Activated CD8-positive, alpha-beta memory T cell treated with anti-CD3 and anti-CD28 coated beads for 36 hours (primary cell): ENCODE measurements around the gene IPO4. TPM values are rescaled to one million over a fixed set of nuclear protein-coding genes. Genes with fewer than 3 reads are reported as not detected.

ENCODE experiments used
- CTCF ChIA-PET: fragments of 350-600 bp; sonication (Branson Sonifier 250); formaldehyde crosslinking; loops from one replicate; lab custom pipeline; 2021; ENCODE audit warnings: antibody characterized with exemption; lab: Charles Lee
- POLR2A ChIA-PET: fragments of 350-600 bp; sonication (Branson Sonifier 250); formaldehyde crosslinking; loops from one replicate; lab custom pipeline; 2021; ENCODE audit warnings: antibody characterized with exemption; lab: Charles Lee
- total RNA-seq, 2 experiments: library from RNA; stranded (reverse); gene quantifications; one replicate each; pipeline ENCODE4 v1.2.3, GENCODE V29; 2021

The IPO4 gene
- total RNA-seq, 2 experiments from 2014 or later = 166 to 168 TPM

GRCh38 chr14:24136684-24137528 is 51.7 kb downstream of the IPO4 start:
- ChIA-PET POLR2A (interaction anchor here (0.5 to 4.1 kb wide), 6 partner anchors 10 to 77 kb away, joined by 3 to 34 read pairs (median 12); partner anchors contain the start of genes CHMP4A, DCAF11, IRF9 and NRL), CTCF (interaction anchor here (0.7 to 4.7 kb wide), 8 partner anchors 9 to 44 kb away, joined by 3 to 34 read pairs (median 6); partner anchors contain the start of genes IRF9 and RNF31)

GRCh38 chr14:24135834-24136683 is 52.6 kb downstream of the IPO4 start, which contains the start of gene PSME1:
TSS of gene PSME1 (plus strand) at chr14:24136194. CDS start at chr14:24136263, 69 bp downstream.
- CTCF ChIA-PET = interaction anchor here (0.7 to 4.7 kb wide), 10 partner anchors 9 to 59 kb away, joined by 3 to 34 read pairs (median 6); partner anchors contain the start of genes IRF9, RNF31 and TM9SF1
- POLR2A ChIA-PET = interaction anchor here (0.7 to 4.1 kb wide), 8 partner anchors 9 to 492 kb away, joined by 3 to 34 read pairs (median 6); partner anchors contain the start of genes DCAF11, IRF9, NRL and PSME2

- ChIA-PET POLR2A (interaction anchor here (0.7 to 4.1 kb wide), 8 partner anchors 8 to 493 kb away, joined by 3 to 34 read pairs (median 6); partner anchors contain the start of genes DCAF11, IRF9, NRL and PSME2), CTCF (interaction anchor here (0.8 to 4.7 kb wide), 8 partner anchors 9 to 60 kb away, joined by 3 to 34 read pairs (median 6); partner anchors contain the start of genes IRF9, RNF31 and TM9SF1)
These were observed 53.1 kb downstream of the IPO4 start for GRCh38 chr14:24135584-24135833.

GRCh38 chr14:24133735-24134134 is 54.9 kb downstream of the IPO4 start:
- ChIA-PET CTCF (interaction anchor here (0.6 to 1.7 kb wide), 4 partner anchors 24 to 571 kb away, joined by 3 to 8 read pairs (median 4); partner anchors contain the start of gene IRF9), POLR2A (interaction anchor here (3.1 kb wide), 1 partner anchor 27 kb away, joined by 19 read pairs; the partner anchor contains the start of gene IRF9)

GRCh38 chr14:24132976-24133375 is 55.6 kb downstream of the IPO4 start:
- ChIA-PET POLR2A (no interaction called here), CTCF (interaction anchor here (1.7 kb wide), 2 partner anchors 24 to 28 kb away, joined by 4 to 8 read pairs; partner anchors contain the start of gene IRF9)

GRCh38 chr14:24132061-24132685 is 56.4 kb downstream of the IPO4 start:
- ChIA-PET CTCF (interaction anchor here (1.0 to 1.7 kb wide), 2 partner anchors 18 to 24 kb away, joined by 3 to 4 read pairs; partner anchors contain the start of genes DCAF11 and NRL), POLR2A (no interaction called here)

- POLR2A ChIA-PET = no interaction called here
These were observed 57.1 kb downstream of the IPO4 start for GRCh38 chr14:24131549-24131966.

GRCh38 chr14:24130717-24131548 is 57.7 kb downstream of the IPO4 start:
- ChIA-PET POLR2A (interaction anchor here (0.6 kb wide), 1 partner anchor 21 kb away, joined by 3 read pairs; no protein-coding TSS in a partner anchor), CTCF (no interaction called here)

More at GRCh38 chr14:24131549-24131966, 57.1 kb downstream of the IPO4 start:
- CTCF ChIA-PET = interaction anchor here (1.0 to 1.7 kb wide), 2 partner anchors 17 to 23 kb away, joined by 3 to 4 read pairs; partner anchors contain the start of genes DCAF11 and NRL

GRCh38 chr14:24130380-24130716 is 58.3 kb downstream of the IPO4 start, which contains the start of gene FITM1:
TSS of gene FITM1 (plus strand) at chr14:24130659. CDS start at chr14:24131564, 905 bp downstream.
- CTCF ChIA-PET = no interaction called here
- POLR2A ChIA-PET = interaction anchor here (0.6 kb wide), 1 partner anchor 21 kb away, joined by 3 read pairs; no protein-coding TSS in a partner anchor

Other genes starting within 250 kb of the IPO4 start
- gene DHRS4, start 235.0 kb downstream of the IPO4 start, total RNA-seq = 10 to 100 TPM; 20.8 to 22.5 TPM
- gene DHRS4L2, start 199.9 kb downstream of the IPO4 start, total RNA-seq = 10 to 100 TPM; 19.8 to 21.6 TPM
- 1 to 10 TPM; 1.2 to 1.5 TPM for gene CARMIL3, start 136.8 kb downstream of the IPO4 start, total RNA-seq
- gene CPNE6, start 117.3 kb downstream of the IPO4 start, total RNA-seq = not detected
- 100 to 1,000 TPM; 118 to 125 TPM for gene PCK2, start 94.5 kb downstream of the IPO4 start, total RNA-seq
- gene DCAF11, start 74.0 kb downstream of the IPO4 start, total RNA-seq = 10 to 100 TPM; 60.3 to 69.1 TPM
- 1 to 10 TPM; 1.1 to 1.7 TPM for gene NRL, start 73.9 kb downstream of the IPO4 start, total RNA-seq
- gene FITM1, start 58.2 kb downstream of the IPO4 start, total RNA-seq = under 1 TPM; 0.31 to 0.46 TPM
- 100 to 1,000 TPM; 334 to 335 TPM for gene PSME1, start 52.6 kb downstream of the IPO4 start, total RNA-seq
- gene EMC9, start 47.2 kb downstream of the IPO4 start, total RNA-seq = 10 to 100 TPM; 38.5 to 38.9 TPM
- gene PSME2, start 42.2 kb downstream of the IPO4 start, total RNA-seq = 100 to 1,000 TPM; 381 to 388 TPM
- gene RNF31, start 41.3 kb downstream of the IPO4 start, total RNA-seq = 10 to 100 TPM; 75.5 to 80.8 TPM
- gene IRF9, start 27.6 kb downstream of the IPO4 start, total RNA-seq = 10 to 100 TPM; 52.4 to 54.5 TPM
- 10 to 100 TPM; 27.5 to 31.3 TPM for gene REC8, start 16.7 kb downstream of the IPO4 start, total RNA-seq
- gene TM9SF1, start 6.6 kb upstream of the IPO4 start, total RNA-seq = 10 to 100 TPM; 30.6 to 30.7 TPM
- gene TSSK4, start 16.9 kb upstream of the IPO4 start, total RNA-seq = under 1 TPM; 0.27 TPM
- gene CHMP4A, start 24.7 kb upstream of the IPO4 start, total RNA-seq = 10 to 100 TPM; 73.7 to 75.8 TPM
- gene MDP1, start 27.2 kb upstream of the IPO4 start, total RNA-seq = 10 to 100 TPM; 14.9 to 17.4 TPM
- 100 to 1,000 TPM; 220 to 231 TPM for gene NEDD8, start 43.6 kb upstream of the IPO4 start, total RNA-seq
- gene GMPR2, start 44.1 kb upstream of the IPO4 start, total RNA-seq = 10 to 100 TPM; 39.9 to 45.7 TPM
- gene TINF2, start 53.8 kb upstream of the IPO4 start, total RNA-seq = 10 to 100 TPM; 82.1 to 93.1 TPM
- 1 to 10 TPM; 2.6 to 3.2 TPM for gene TGM1, start 74.4 kb upstream of the IPO4 start, total RNA-seq
- 10 to 100 TPM; 33.0 to 37.9 TPM for gene RABGGTA, start 82.8 kb upstream of the IPO4 start, total RNA-seq
- gene DHRS1, start 111.0 kb upstream of the IPO4 start, total RNA-seq = 1 to 10 TPM; 7.8 to 9.0 TPM
- 10 to 100 TPM; 46.1 to 49.3 TPM for gene NOP9, start 111.0 kb upstream of the IPO4 start, total RNA-seq
- gene CIDEB, start 119.2 kb upstream of the IPO4 start, total RNA-seq = 10 to 100 TPM; 14.2 to 14.4 TPM
- gene LTB4R2, start 121.3 kb upstream of the IPO4 start, total RNA-seq = 10 to 100 TPM in 1 of 2 experiments, 1 to 10 TPM in 1; 9.3 to 10.4 TPM
- gene LTB4R, start 122.7 kb upstream of the IPO4 start, total RNA-seq = 10 to 100 TPM; 12.5 to 13.7 TPM
- gene ADCY4, start 146.3 kb upstream of the IPO4 start, total RNA-seq = 1 to 10 TPM in 1 of 2 experiments, under 1 TPM in 1; 0.78 to 1.3 TPM
- gene RIPK3, start 151.2 kb upstream of the IPO4 start, total RNA-seq = 1 to 10 TPM; 8.2 to 9.7 TPM
- under 1 TPM; 0.78 to 0.93 TPM for gene NFATC4, start 179.4 kb upstream of the IPO4 start, total RNA-seq
- under 1 TPM; 0.06 TPM for gene NYNRIN, start 210.2 kb upstream of the IPO4 start, total RNA-seq
- gene CBLN3, start 240.9 kb upstream of the IPO4 start, total RNA-seq = 1 to 10 TPM; 8.1 to 8.9 TPM
- 10 to 100 TPM; 53.4 to 57.9 TPM for gene KHNYN, start 241.1 kb upstream of the IPO4 start, total RNA-seq